GM23338 (cell line): ENCODE results near the gene DTNB. TPM values are rescaled to one million over a fixed set of nuclear protein-coding genes. Genes with fewer than 3 reads are reported as not detected.

ENCODE experiments used
- ATAC-seq: fragments of 200-7000 bp; cut with Tn5 transposase; 3 replicates; pipeline ENCODE4 v1.9.1; 2020
- DNase-seq: peaks from one replicate; pipeline ENCODE4 v3.0.0-alpha.2; 2015; ENCODE audit warnings: low spot score
- H2AFZ ChIP-seq: fragments of 200-600 bp; sonication (generic); 2 replicates; pipeline ENCODE4 v1.8.0; 2016; ENCODE audit warnings: antibody characterized with exemption, mild to moderate bottlenecking, moderate library complexity
- H3F3A ChIP-seq: fragments of 200-600 bp; sonication (generic); replicated peaks from 2 replicates; pipeline ENCODE4 v1.8.0; 2017; ENCODE audit warnings: antibody characterized with exemption, mixed run types, low read depth
- H3K27ac ChIP-seq: fragments of 200-600 bp; sonication (generic); 2 replicates; pipeline ENCODE4 v1.6.1; 2016; ENCODE audit warnings: low read depth
- H3K27me3 ChIP-seq: fragments of 200-600 bp; sonication (generic); 2 replicates; pipeline ENCODE4 v1.8.0; 2016; ENCODE audit warnings: mild to moderate bottlenecking, mixed run types, moderate library complexity; ENCODE audit not compliant: insufficient read depth
- H3K36me3 ChIP-seq: fragments of 200-600 bp; sonication (generic); 2 replicates; pipeline ENCODE4 v1.8.0; 2016; ENCODE audit warnings: mild to moderate bottlenecking; ENCODE audit not compliant: insufficient read depth
- H3K4me1 ChIP-seq: fragments of 200-600 bp; sonication (generic); 2 replicates; pipeline ENCODE4 v1.8.0; 2016; ENCODE audit warnings: mild to moderate bottlenecking, moderate library complexity; ENCODE audit not compliant: insufficient read depth
- H3K4me2 ChIP-seq: fragments of 200-600 bp; sonication (generic); 2 replicates; pipeline ENCODE4 v1.7.1; 2017; ENCODE audit warnings: mixed run types
- H3K4me3 ChIP-seq: fragments of 200-600 bp; sonication (generic); 2 replicates; pipeline ENCODE4 v1.6.1; 2016; ENCODE audit warnings: mixed run types
- H3K79me2 ChIP-seq: fragments of 200-600 bp; sonication (generic); replicated peaks from 2 replicates; pipeline ENCODE4 v1.8.0; 2017; ENCODE audit warnings: mild to moderate bottlenecking; ENCODE audit not compliant: insufficient read depth
- H3K9me2 ChIP-seq: fragments of 200-600 bp; sonication (generic); 2 replicates; pipeline ENCODE4 v1.8.0; 2017; ENCODE audit not compliant: insufficient read depth
- H4K20me1 ChIP-seq: fragments of 200-600 bp; sonication (generic); replicated peaks from 2 replicates; pipeline ENCODE4 v1.8.0; 2017; ENCODE audit warnings: mild to moderate bottlenecking; ENCODE audit not compliant: insufficient read depth
- H3K27ac Mint-ChIP-seq: 2 replicates; pipeline ENCODE4 v1.8.0; 2020; ENCODE audit warnings: inconsistent platforms, mild to moderate bottlenecking, moderate library complexity, mixed read lengths
- H3K27me3 Mint-ChIP-seq: 3 replicates; pipeline ENCODE4 v1.8.0; 2022; ENCODE audit warnings: low read depth, mild to moderate bottlenecking, moderate library complexity, mixed read lengths, inconsistent platforms; ENCODE audit not compliant: insufficient read depth, poor library complexity
- H3K36me3 Mint-ChIP-seq: 3 replicates; pipeline ENCODE4 v1.8.0; 2021; ENCODE audit warnings: low read depth, mild to moderate bottlenecking, inconsistent platforms, moderate library complexity, mixed read lengths
- H3K4me1 Mint-ChIP-seq: 3 replicates; pipeline ENCODE4 v1.8.0; 2020; ENCODE audit warnings: mild to moderate bottlenecking, inconsistent platforms, mixed read lengths
- H3K4me3 Mint-ChIP-seq: 3 replicates; pipeline ENCODE4 v1.8.0; 2021; ENCODE audit warnings: moderate library complexity, mild to moderate bottlenecking, inconsistent platforms, mixed read lengths
- H3K9me3 Mint-ChIP-seq: 3 replicates; pipeline ENCODE4 v1.8.0; 2020; ENCODE audit warnings: moderate library complexity, mild to moderate bottlenecking, inconsistent platforms, mixed read lengths
- CREB1 ChIP-seq: fragments of 250-450 bp; sonication (Bioruptor Pico); IDR thresholded peaks from 2 replicates; pipeline ENCODE4 v1.5.0; 2020; ENCODE audit warnings: low read depth, mild to moderate bottlenecking, moderate library complexity
- CTCF ChIP-seq, 2 experiments: fragments of 200-600 bp in 1 of 2; sonication (generic) in 1 of 2; conservative IDR thresholded peaks; 2 replicates each; pipeline versions ENCODE4 v1.5.1 to v1.6.1; 2016 to 2017; ENCODE audit warnings: antibody characterized with exemption in 2 of 2, low read depth in 2 of 2, mild to moderate bottlenecking in 2 of 2, moderate library complexity in 1 of 2
- EZH2 ChIP-seq: fragments of 200-600 bp; sonication (generic); IDR thresholded peaks from one replicate; pipeline ENCODE4 v1.8.0; 2017; ENCODE audit warnings: antibody characterized with exemption, mild to moderate bottlenecking, low read depth; ENCODE audit not compliant: unreplicated experiment
- JUNB ChIP-seq: IDR thresholded peaks from one replicate; pipeline ENCODE4 v1.6.1; 2016; ENCODE audit warnings: antibody characterized with exemption; ENCODE audit not compliant: unreplicated experiment
- NANOG ChIP-seq: IDR thresholded peaks from 2 replicates; pipeline ENCODE4 v1.6.1; 2016; ENCODE audit warnings: antibody characterized with exemption, borderline replicate concordance
- STAT1 ChIP-seq: IDR thresholded peaks from one replicate; pipeline ENCODE4 v1.6.1; 2016; ENCODE audit warnings: antibody characterized with exemption; ENCODE audit not compliant: unreplicated experiment
- polyA plus RNA-seq: library from polyadenylated mRNA; unstranded; fragments of >200 nt; fragmentation: Nextera tagmentation; extraction: Ambion mirVana; gene quantifications from 2 replicates; pipeline ENCODE4 v1.2.1, GENCODE V29; 2016
- total RNA-seq: library from RNA; depleted of rRNA; stranded (reverse); fragments of >200 nt; shearing (Covaris generic); gene quantifications from 2 replicates; pipeline ENCODE4 v1.2.3, GENCODE V29; 2014
- TF ChIP-seq, protein P1 (sequence below): IDR thresholded peaks from one replicate; pipeline ENCODE4 v1.6.1; 2018; ENCODE audit warnings: antibody characterized with exemption; ENCODE audit not compliant: unreplicated experiment
- TF ChIP-seq, protein P2 (sequence below): IDR thresholded peaks from 2 replicates; pipeline ENCODE4 v1.6.1; 2016; ENCODE audit warnings: antibody characterized with exemption

DTNB gene
- total and polyA plus RNA-seq, 2 experiments from 2014 or later, result 22.1 to 29.4 TPM

DNA sequence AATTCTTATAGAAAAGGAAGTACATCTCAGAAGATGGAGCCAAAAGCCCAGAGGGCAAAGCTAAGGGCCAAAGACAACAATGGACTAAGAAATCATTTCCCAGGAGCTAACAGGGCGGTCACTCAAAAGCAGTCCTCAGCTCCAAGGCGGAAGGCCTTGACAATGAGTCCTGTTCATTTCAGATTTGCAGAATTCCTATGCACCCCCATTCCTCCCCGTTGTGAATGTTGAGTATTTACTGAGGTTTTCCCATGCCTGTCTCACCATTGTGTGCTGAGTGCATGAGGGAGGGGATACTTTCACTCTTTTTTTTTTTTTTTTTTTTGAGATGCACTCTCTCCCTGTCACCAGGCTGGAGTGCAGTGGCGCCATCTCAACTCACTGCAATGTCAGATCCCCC is 18.8 kb upstream of the DTNB start:
- no peaks in the 10 kb centered on the region for H3K36me3 ChIP-seq
- Mint-ChIP-seq H3K9me3 (no peaks in the 10 kb centered on the region), H3K27me3 (peaks cover 4% of the 10 kb centered on the region)

DNA sequence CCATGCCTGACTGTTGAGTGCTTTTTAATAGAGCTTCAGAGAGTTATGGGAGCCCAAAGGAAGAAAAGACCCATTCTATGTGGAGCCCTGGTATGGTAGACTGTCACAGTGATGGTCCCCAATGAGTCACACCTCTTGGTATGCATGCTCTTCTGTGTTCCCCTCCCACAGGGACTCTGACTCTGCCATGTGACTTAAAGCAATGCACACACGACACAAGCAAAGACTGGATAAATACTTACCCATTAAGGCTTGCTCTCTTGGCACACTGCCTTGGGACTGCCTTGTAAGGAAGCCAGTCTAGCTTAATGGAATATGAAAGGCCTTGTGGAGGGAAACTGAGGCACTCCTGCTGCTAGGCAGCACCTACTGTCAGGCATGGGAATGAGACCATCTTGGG is 16.7 kb upstream of the DTNB start:
- Mint-ChIP-seq H3K27me3 (peaks cover 4% of the 10 kb centered on the region), H3K27ac (no peak overlapping the region), H3K36me3 (no peaks in the 10 kb centered on the region), H3K9me3 (no peaks in the 10 kb centered on the region), H3K4me1 (no peaks in the 10 kb centered on the region; the same call in 2 of the 3 replicates), H3K4me3 (no peak overlapping the region)
- DNase-seq (no peak), ATAC-seq (no peak)
- H3K4me2 ChIP-seq, result no peak overlapping the region
- H3K27ac ChIP-seq, result no peak overlapping the region
- no peaks in the 10 kb centered on the region for H3K79me2 ChIP-seq
- H3K36me3 ChIP-seq, result no peaks in the 10 kb centered on the region
- no peaks in the 10 kb centered on the region for H3K9me2 ChIP-seq
- no peak overlapping the region for H3K4me3 ChIP-seq
- H3K27me3 ChIP-seq, result no peaks in the 10 kb centered on the region
- H3K4me1 ChIP-seq, result no peaks in the 10 kb centered on the region
- H4K20me1 ChIP-seq, result no peaks in the 10 kb centered on the region
- TF ChIP-seq NANOG, result no peak
- no peak for TF ChIP-seq EZH2
- TF ChIP-seq CTCF (conservative IDR thresholded peaks at IDR 0.05; ENCODE audit: low read depth in 2 of 2), result no peak
- TF ChIP-seq CREB1 (CRISPR knock-in tag), result no peak
- H2AFZ ChIP-seq, result no peak overlapping the region
- no peaks in the 10 kb centered on the region for H3F3A ChIP-seq

More for the DNA sequence above, 18.8 kb upstream of the DTNB start:
- H3K4me3 ChIP-seq, result no peak overlapping the region
- H3F3A ChIP-seq, result no peaks in the 10 kb centered on the region
- DNase-seq (peak; percentile 43), ATAC-seq (peak; percentile 76)
- no peaks in the 10 kb centered on the region; the same call in 1 of the 2 replicates for H3K4me1 ChIP-seq
- 0 out of 2 replicates have a peak overlapping the region, but pooled peaks have one; percentile 39 for H3K27ac ChIP-seq
- no peaks in the 10 kb centered on the region for H3K9me2 ChIP-seq
- H3K4me1 Mint-ChIP-seq, result no peaks in the 10 kb centered on the region
- no peaks in the 10 kb centered on the region for H3K27me3 ChIP-seq
- no peak overlapping the region for H3K4me3 Mint-ChIP-seq
- no peaks in the 10 kb centered on the region for H4K20me1 ChIP-seq
- no peaks in the 10 kb centered on the region for H3K79me2 ChIP-seq
- H3K4me2 ChIP-seq, result no peak overlapping the region
- no peak overlapping the region for H2AFZ ChIP-seq
- no peak overlapping the region for H3K27ac Mint-ChIP-seq
- TF ChIP-seq CTCF (conservative IDR thresholded peaks at IDR 0.05; ENCODE audit: low read depth in 2 of 2) (0 out of 4 replicates have a peak, but pooled peaks of 1 of the 2 experiments have one; percentile 11), JUNB (no peak)
- no peaks in the 10 kb centered on the region for H3K36me3 Mint-ChIP-seq

- H3K27ac Mint-ChIP-seq, result no peak overlapping the region
- no peak for ATAC-seq
- no peaks in the 10 kb centered on the region for H3K36me3 Mint-ChIP-seq
- no peak for DNase-seq
- H3K4me1 ChIP-seq, result no peaks in the 10 kb centered on the region
- H3K27ac ChIP-seq, result no peak overlapping the region
- H3K4me1 Mint-ChIP-seq, result no peaks in the 10 kb centered on the region; the same call in 2 of the 3 replicates
- no peaks in the 10 kb centered on the region for H3K9me3 Mint-ChIP-seq
- H3K4me2 ChIP-seq, result no peak overlapping the region
- no peak overlapping the region for H2AFZ ChIP-seq
- no peaks in the 10 kb centered on the region for H3F3A ChIP-seq
- H3K79me2 ChIP-seq, result no peaks in the 10 kb centered on the region
- H4K20me1 ChIP-seq, result no peaks in the 10 kb centered on the region
- H3K36me3 ChIP-seq, result no peaks in the 10 kb centered on the region
- no peaks in the 10 kb centered on the region for H3K9me2 ChIP-seq
- no peak overlapping the region for H3K4me3 ChIP-seq
- no peaks in the 10 kb centered on the region for H3K27me3 Mint-ChIP-seq
- no peaks in the 10 kb centered on the region for H3K27me3 ChIP-seq
- no peak overlapping the region for H3K4me3 Mint-ChIP-seq
- TF ChIP-seq, protein P1, sequence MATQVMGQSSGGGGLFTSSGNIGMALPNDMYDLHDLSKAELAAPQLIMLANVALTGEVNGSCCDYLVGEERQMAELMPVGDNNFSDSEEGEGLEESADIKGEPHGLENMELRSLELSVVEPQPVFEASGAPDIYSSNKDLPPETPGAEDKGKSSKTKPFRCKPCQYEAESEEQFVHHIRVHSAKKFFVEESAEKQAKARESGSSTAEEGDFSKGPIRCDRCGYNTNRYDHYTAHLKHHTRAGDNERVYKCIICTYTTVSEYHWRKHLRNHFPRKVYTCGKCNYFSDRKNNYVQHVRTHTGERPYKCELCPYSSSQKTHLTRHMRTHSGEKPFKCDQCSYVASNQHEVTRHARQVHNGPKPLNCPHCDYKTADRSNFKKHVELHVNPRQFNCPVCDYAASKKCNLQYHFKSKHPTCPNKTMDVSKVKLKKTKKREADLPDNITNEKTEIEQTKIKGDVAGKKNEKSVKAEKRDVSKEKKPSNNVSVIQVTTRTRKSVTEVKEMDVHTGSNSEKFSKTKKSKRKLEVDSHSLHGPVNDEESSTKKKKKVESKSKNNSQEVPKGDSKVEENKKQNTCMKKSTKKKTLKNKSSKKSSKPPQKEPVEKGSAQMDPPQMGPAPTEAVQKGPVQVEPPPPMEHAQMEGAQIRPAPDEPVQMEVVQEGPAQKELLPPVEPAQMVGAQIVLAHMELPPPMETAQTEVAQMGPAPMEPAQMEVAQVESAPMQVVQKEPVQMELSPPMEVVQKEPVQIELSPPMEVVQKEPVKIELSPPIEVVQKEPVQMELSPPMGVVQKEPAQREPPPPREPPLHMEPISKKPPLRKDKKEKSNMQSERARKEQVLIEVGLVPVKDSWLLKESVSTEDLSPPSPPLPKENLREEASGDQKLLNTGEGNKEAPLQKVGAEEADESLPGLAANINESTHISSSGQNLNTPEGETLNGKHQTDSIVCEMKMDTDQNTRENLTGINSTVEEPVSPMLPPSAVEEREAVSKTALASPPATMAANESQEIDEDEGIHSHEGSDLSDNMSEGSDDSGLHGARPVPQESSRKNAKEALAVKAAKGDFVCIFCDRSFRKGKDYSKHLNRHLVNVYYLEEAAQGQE, result no peak
- TF ChIP-seq, protein P2, sequence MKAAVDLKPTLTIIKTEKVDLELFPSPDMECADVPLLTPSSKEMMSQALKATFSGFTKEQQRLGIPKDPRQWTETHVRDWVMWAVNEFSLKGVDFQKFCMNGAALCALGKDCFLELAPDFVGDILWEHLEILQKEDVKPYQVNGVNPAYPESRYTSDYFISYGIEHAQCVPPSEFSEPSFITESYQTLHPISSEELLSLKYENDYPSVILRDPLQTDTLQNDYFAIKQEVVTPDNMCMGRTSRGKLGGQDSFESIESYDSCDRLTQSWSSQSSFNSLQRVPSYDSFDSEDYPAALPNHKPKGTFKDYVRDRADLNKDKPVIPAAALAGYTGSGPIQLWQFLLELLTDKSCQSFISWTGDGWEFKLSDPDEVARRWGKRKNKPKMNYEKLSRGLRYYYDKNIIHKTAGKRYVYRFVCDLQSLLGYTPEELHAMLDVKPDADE, result no peak
- TF ChIP-seq EZH2, result no peak
- TF ChIP-seq STAT1, result no peak
- no peak for TF ChIP-seq JUNB
Observed at GRCh38 chr2:25688236-25688635, 14.9 kb upstream of the DTNB start.
